Progenitor cell of endocrine pancreas (in vitro differentiated cells): ENCODE data around the gene INS. TPM values are rescaled to one million over a fixed set of nuclear protein-coding genes. Genes with fewer than 3 reads are reported as not detected.

Source experiments
- DNase-seq: peaks from one replicate; pipeline ENCODE4 v3.0.0; 2021; ENCODE audit warnings: low spot score; ENCODE audit not compliant: unreplicated experiment
- H3K27ac Mint-ChIP-seq: 2 replicates; pipeline ENCODE4 v1.8.0; 2021; ENCODE audit warnings: mild to moderate bottlenecking, moderate library complexity, mixed read lengths
- H3K27me3 Mint-ChIP-seq: 2 replicates; pipeline ENCODE4 v1.8.0; 2021; ENCODE audit warnings: mixed read lengths
- H3K36me3 Mint-ChIP-seq: 2 replicates; pipeline ENCODE4 v1.8.0; 2022; ENCODE audit warnings: mixed read lengths; ENCODE audit not compliant: insufficient read depth
- H3K4me1 Mint-ChIP-seq: 2 replicates; pipeline ENCODE4 v1.8.0; 2021; ENCODE audit warnings: low read depth, mixed read lengths
- H3K4me3 Mint-ChIP-seq: 2 replicates; pipeline ENCODE4 v1.8.0; 2021; ENCODE audit warnings: low read depth, mild to moderate bottlenecking, moderate library complexity, mixed read lengths
- H3K9me3 Mint-ChIP-seq: 2 replicates; pipeline ENCODE4 v1.8.0; 2021; ENCODE audit warnings: low read depth, mixed read lengths
- total RNA-seq: library from RNA; stranded (reverse); gene quantifications from 2 replicates; pipeline ENCODE4 v1.2.1, GENCODE V29; 2021
- TF ChIP-seq, protein P1 (sequence below): fragments of 200-600 bp; sonication (generic); IDR thresholded peaks from one replicate; pipeline ENCODE4 v1.5.0; 2021; ENCODE audit warnings: antibody characterized with exemption, mild to moderate bottlenecking; ENCODE audit not compliant: unreplicated experiment

INS gene
- total RNA-seq, 1 donor from 2014 or later: 75.2 TPM

DNA sequence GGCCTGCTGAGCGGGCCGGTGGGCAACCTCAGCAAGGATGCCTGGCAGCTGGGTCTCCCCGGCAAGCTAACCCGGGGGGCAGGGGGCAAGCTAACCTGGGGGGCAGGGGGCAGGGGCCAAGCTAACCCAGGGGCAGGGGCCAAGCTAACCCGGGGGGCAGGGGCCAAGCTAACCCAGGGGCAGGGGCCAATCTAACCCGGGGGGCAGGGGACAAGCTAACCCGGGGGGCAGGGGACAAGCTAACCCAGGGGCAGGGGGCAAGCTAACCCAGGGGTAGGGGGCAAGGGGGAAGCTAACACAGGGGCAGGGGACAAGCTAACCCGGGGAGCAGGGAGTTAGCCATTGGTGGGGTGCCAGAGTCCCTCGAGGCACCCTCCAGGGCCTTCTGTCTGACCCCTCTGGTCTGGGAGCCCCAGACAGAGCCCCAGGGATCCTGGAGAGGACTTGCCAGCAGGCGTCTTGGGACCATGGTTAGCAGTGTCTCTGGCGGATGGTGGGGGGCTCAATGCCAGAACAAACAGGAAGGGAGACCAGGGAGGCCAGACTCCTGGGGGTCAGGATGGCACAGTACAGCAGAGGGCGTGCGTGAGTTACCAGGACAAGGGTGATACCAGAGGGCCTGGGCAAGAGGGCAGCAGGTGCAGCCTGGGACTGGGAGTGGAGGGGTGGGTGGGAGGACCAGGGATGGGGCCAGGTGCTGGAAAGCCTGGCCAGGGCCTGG, 37.9 kb downstream of the INS start:
- H3K9me3 Mint-ChIP-seq: no peaks in the 10 kb centered on the region
- TF ChIP-seq, protein P1, sequence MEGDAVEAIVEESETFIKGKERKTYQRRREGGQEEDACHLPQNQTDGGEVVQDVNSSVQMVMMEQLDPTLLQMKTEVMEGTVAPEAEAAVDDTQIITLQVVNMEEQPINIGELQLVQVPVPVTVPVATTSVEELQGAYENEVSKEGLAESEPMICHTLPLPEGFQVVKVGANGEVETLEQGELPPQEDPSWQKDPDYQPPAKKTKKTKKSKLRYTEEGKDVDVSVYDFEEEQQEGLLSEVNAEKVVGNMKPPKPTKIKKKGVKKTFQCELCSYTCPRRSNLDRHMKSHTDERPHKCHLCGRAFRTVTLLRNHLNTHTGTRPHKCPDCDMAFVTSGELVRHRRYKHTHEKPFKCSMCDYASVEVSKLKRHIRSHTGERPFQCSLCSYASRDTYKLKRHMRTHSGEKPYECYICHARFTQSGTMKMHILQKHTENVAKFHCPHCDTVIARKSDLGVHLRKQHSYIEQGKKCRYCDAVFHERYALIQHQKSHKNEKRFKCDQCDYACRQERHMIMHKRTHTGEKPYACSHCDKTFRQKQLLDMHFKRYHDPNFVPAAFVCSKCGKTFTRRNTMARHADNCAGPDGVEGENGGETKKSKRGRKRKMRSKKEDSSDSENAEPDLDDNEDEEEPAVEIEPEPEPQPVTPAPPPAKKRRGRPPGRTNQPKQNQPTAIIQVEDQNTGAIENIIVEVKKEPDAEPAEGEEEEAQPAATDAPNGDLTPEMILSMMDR: no peak
- no peak overlapping the region for H3K4me3 Mint-ChIP-seq
- peaks cover 9% of the 10 kb centered on the region for H3K27me3 Mint-ChIP-seq
- H3K27ac Mint-ChIP-seq: peak overlapping the region; percentile 69
- peaks cover 18% of the 10 kb centered on the region for H3K4me1 Mint-ChIP-seq
- DNase-seq: no peak
- H3K36me3 Mint-ChIP-seq: no peaks in the 10 kb centered on the region

DNA sequence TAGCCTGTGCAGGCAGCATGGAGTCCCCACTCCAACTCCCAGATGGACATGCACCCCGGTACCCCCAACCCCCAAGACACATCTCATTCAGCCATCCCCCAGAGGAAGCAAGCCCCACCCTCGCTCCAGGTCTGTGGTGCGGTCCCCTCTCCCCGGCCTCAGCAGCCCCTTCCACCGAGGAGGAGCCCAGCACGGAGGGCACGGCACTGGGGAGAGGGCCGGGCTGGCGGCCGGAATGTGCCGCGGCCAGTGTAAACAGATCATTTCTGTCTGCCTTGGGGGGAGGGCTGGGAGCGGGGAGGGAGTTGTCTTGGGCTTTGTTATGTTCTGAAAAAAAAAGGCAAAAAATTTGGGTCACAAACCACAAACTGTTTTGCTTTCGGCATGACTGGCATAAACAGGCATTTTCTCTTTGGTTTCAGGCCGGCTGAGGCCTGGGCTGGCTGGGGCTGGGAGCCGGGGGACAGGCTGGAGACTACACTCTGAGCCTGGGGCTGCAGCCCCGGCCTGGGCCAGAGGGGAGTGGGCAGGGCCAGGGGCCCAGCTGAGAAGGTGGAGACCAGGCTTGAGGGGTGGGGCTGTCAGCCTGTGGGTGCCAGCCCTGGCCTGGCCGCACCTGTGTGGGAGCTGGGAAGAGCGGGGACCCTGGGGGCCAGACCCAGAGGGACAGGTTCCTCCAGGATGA, 38.6 kb downstream of the INS start:
- no peak overlapping the region for H3K4me3 Mint-ChIP-seq
- H3K36me3 Mint-ChIP-seq: peaks cover 1% of the 10 kb centered on the region

GRCh38 chr11:2121227-2122130, 39.5 kb downstream of the INS start:
- peak; percentile 8 for DNase-seq
- Mint-ChIP-seq H3K27me3 (peaks cover 9% of the 10 kb centered on the region), H3K4me3 (no peak overlapping the region), H3K4me1 (peaks cover 18% of the 10 kb centered on the region), H3K9me3 (peaks cover 10% of the 10 kb centered on the region), H3K36me3 (peaks cover 1% of the 10 kb centered on the region), H3K27ac (peak overlapping the region; percentile 64)
- TF ChIP-seq, protein P1: no peak

More for the DNA sequence above, 38.6 kb downstream of the INS start:
- Mint-ChIP-seq H3K9me3 (peaks cover 4% of the 10 kb centered on the region), H3K27me3 (peaks cover 9% of the 10 kb centered on the region), H3K4me1 (peaks cover 18% of the 10 kb centered on the region), H3K27ac (peak overlapping the region; percentile 87)
- TF ChIP-seq, protein P1: no peak
- DNase-seq: peak; percentile 18

DNA sequence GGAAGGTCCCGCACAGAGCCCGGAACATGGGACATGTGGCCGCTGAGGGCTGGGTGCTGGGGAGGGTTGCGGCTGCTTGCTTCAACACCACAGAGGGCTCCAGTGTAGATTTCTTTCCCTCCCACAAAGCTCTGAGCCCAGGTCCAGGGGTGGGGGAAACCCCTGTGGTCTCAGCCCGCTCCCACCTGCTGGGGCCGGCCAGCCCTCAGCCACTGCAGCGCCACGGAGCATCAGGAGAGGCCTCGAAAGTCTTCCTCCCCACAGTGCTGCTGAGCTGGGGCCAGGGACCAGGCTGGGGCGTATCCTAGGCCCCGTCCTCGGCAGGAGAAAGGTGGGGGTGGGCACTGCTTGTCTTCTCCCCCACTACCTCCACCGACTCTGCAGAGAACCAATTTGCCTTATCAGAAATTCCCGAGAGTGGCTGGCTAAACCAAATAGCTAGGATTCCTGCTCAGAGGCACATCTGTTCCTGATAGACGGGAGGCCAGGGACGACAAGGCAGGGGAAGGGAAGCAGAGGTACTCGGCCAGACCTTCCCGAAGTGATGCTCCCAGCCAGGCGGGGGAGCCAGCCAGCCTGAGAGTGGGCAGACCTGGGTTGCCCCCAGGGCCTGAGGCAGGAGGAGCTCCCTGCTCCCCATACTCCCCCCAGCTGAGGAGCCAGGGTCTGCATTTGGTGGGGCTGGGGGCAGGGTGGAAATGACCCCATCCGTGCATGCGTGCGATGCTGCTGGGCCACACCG, 40.5 kb downstream of the INS start:
- no peak overlapping the region for H3K4me3 Mint-ChIP-seq

More for the DNA sequence above, 40.5 kb downstream of the INS start:
- TF ChIP-seq, protein P1: no peak
- Mint-ChIP-seq H3K36me3 (peaks cover 1% of the 10 kb centered on the region), H3K27ac (no peak overlapping the region), H3K9me3 (peaks cover 18% of the 10 kb centered on the region), H3K27me3 (peaks cover 11% of the 10 kb centered on the region), H3K4me1 (peaks cover 18% of the 10 kb centered on the region)
- no peak for DNase-seq
